HepG2 (cell line): ENCODE measurements around the gene GGTLC2. TPM values are rescaled to one million over a fixed set of nuclear protein-coding genes. Genes with fewer than 3 reads are reported as not detected.
"Not testable (repeated sequence)": the region's sequence is repeated elsewhere in the genome, so short reads cannot be mapped to it uniquely, and the experiment has no call there.

Source experiments
- ATAC-seq: fragments of 200-7000 bp; cut with Tn5 transposase; 3 replicates; pipeline ENCODE4 v1.9.1; 2020; ENCODE audit warnings: mild to moderate bottlenecking, moderate library complexity
- BruUV-seq: library from RNA; stranded (reverse); fragments of 400-500 nt; replicated peaks from 2 replicates; lab custom pipeline; 2021; lab: Mats Ljungman, UMichigan
- CTCF ChIA-PET: fragments of 300-600 bp; formaldehyde crosslinking; extraction: SDS; loops from one replicate; lab custom pipeline; 2021; ENCODE audit warnings: low total read pairs, inconsistent platforms, low intra/inter-chr PET ratio; lab: Yijun Ruan, JAX
- POLR2A ChIA-PET: fragments of 350-600 bp; sonication (Branson Sonifier 250); formaldehyde crosslinking; loops from one replicate; lab custom pipeline; 2020; ENCODE audit warnings: antibody characterized with exemption, inconsistent platforms; lab: Yijun Ruan, JAX
- DNase-seq: peaks from one replicate; pipeline ENCODE4 v3.0.0-alpha.2; 2015; ENCODE audit warnings: low spot score
- FAIRE-seq: peaks from 3 replicates; lab custom pipeline; 2011; peaks lifted over from hg19 to GRCh38; lab: Jason Lieb, UNC
- H2AFZ ChIP-seq: one replicate; pipeline ENCODE4 v1.6.1; 2011; ENCODE audit warnings: low read length, inconsistent platforms
- H3K27ac ChIP-seq: fragments of 300-600 bp; 3 replicates; pipeline ENCODE4 v1.8.0; 2011; ENCODE audit warnings: mixed run types, mild to moderate bottlenecking, mixed read lengths, low read length, inconsistent platforms; ENCODE audit not compliant: insufficient read depth; ENCODE audit errors: extremely low read length
- H3K27me3 ChIP-seq, 2 experiments: fragments of 200-600 bp in 1 of 2; 2 replicates in 1 of 2; 3 replicates in 1 of 2; pipeline versions ENCODE4 v1.6.0 to v1.8.0; 2011; ENCODE audit warnings: low read length in 2 of 2, mild to moderate bottlenecking in 2 of 2, moderate library complexity in 2 of 2, inconsistent platforms in 1 of 2; ENCODE audit not compliant: insufficient read depth in 2 of 2, control insufficient read depth in 1 of 2
- H3K36me3 ChIP-seq, 2 experiments: fragments of 200-600 bp in 1 of 2; replicated peaks in 1 of 2; 2 replicates in 1 of 2; 3 replicates in 1 of 2; pipeline versions ENCODE4 v1.5.1 to v1.8.0; 2011; ENCODE audit warnings: low read length in 2 of 2, inconsistent platforms in 1 of 2; ENCODE audit not compliant: insufficient read depth in 2 of 2, control insufficient read depth in 1 of 2
- H3K4me1 ChIP-seq: 2 replicates; pipeline ENCODE4 v1.5.1; 2012; ENCODE audit warnings: low read length, inconsistent platforms; ENCODE audit not compliant: insufficient read depth
- H3K4me2 ChIP-seq: 2 replicates; pipeline ENCODE4 v1.6.0; 2011; ENCODE audit warnings: low read depth, low read length, inconsistent platforms
- H3K4me3 ChIP-seq, 3 experiments: fragments of 200-600 bp in 1 of 3; sonication (generic), shearing (Covaris generic) in 1 of 3; replicated peaks in 1 of 3; 2 replicates each; pipeline ENCODE4 v1.5.1; 2011 to 2016; ENCODE audit warnings: low read length in 3 of 3, inconsistent platforms in 2 of 3, low read depth in 2 of 3, mild to moderate bottlenecking in 2 of 3, control low read depth in 1 of 3, mixed read lengths in 1 of 3; ENCODE audit not compliant: insufficient read depth in 1 of 3
- H3K79me2 ChIP-seq: one replicate; pipeline ENCODE4 v1.6.1; 2011; ENCODE audit warnings: low read length, inconsistent platforms; ENCODE audit not compliant: insufficient read depth
- H3K9ac ChIP-seq: 2 replicates; pipeline ENCODE4 v1.6.0; 2011; ENCODE audit warnings: mild to moderate bottlenecking, low read depth, low read length, inconsistent platforms; ENCODE audit not compliant: insufficient read depth
- H3K9me3 ChIP-seq: 2 replicates; pipeline ENCODE4 v1.5.1; 2012; ENCODE audit warnings: mild to moderate bottlenecking, low read length
- H4K20me1 ChIP-seq: 2 replicates; pipeline ENCODE4 v1.6.0; 2011; ENCODE audit warnings: inconsistent platforms, mild to moderate bottlenecking, low read length, moderate library complexity; ENCODE audit not compliant: insufficient read depth
- CEBPB ChIP-seq: IDR thresholded peaks from 2 replicates; pipeline ENCODE4 v1.6.1; 2011; ENCODE audit warnings: low read depth, low read length, improper control_type of control experiment, borderline replicate concordance
- GFI1 ChIP-seq: sonication (generic); formaldehyde crosslinking; IDR thresholded peaks from 2 replicates; pipeline ENCODE4 v1.5.0; 2020; ENCODE audit warnings: missing genetic modification reagents, mild to moderate bottlenecking, borderline replicate concordance
- SMC3 ChIP-seq: IDR thresholded peaks from 2 replicates; pipeline ENCODE4 v1.6.1; 2011; ENCODE audit warnings: low read length, improper control_type of control experiment
- STAG1 ChIP-seq: sonication (generic); formaldehyde crosslinking; IDR thresholded peaks from 2 replicates; pipeline ENCODE4 v1.4.0; 2020; ENCODE audit warnings: missing genetic modification reagents
- TEAD3 ChIP-seq: optimal IDR thresholded peaks from 2 replicates; pipeline ENCODE3; 2016; ENCODE audit warnings: borderline replicate concordance
- YY1 ChIP-seq: IDR thresholded peaks from 2 replicates; pipeline ENCODE4 v1.6.1; 2011; ENCODE audit warnings: low read length, low read depth, moderate library complexity, mild to moderate bottlenecking; ENCODE audit not compliant: insufficient read depth, insufficient replicate concordance
- ZKSCAN1 ChIP-seq: fragments of 150-350 bp; IDR thresholded peaks from 2 replicates; pipeline ENCODE4 v1.6.1; 2014; ENCODE audit warnings: low read length
- ZNF264 ChIP-seq: sonication (generic); formaldehyde crosslinking; IDR thresholded peaks from 2 replicates; pipeline ENCODE4 v1.4.0; 2020; ENCODE audit warnings: missing genetic modification reagents
- ZNF430 ChIP-seq: sonication (generic); formaldehyde crosslinking; IDR thresholded peaks from 2 replicates; pipeline ENCODE4 v1.9.0; 2021; ENCODE audit warnings: mild to moderate bottlenecking, missing genetic modification reagents
- ZNF496 ChIP-seq: sonication (generic); formaldehyde crosslinking; IDR thresholded peaks from 2 replicates; pipeline ENCODE4 v1.8.1; 2023; ENCODE audit warnings: mild to moderate bottlenecking, moderate library complexity, missing genetic modification reagents; ENCODE audit not compliant: insufficient replicate concordance
- WGBS: methylation state at CpG from one replicate; pipeline ENCODE4 v1.1.6; 2017; ENCODE audit warnings: low lambda C conversion rate; 5-methylcytosine and 5-hydroxymethylcytosine counted together
- in situ Hi-C: cut with HindIII; loops from 2 replicates; pipeline ENCODE4 v1.10.0; 2017; ENCODE audit warnings: low pct_unique_long_range_greater_than_20kb; ENCODE audit not compliant: extremely low pct_ligation_motif_present
- intact Hi-C: fragments of 100-400 bp; cut with micrococcal nuclease; formaldehyde crosslinking; loops from one replicate; pipeline ENCODE4 v1.10.0; 2022; ENCODE audit not compliant: unreplicated experiment
- polyA plus RNA-seq, 8 experiments: library from polyadenylated mRNA; depleted of rRNA in 3 of 8; stranded (reverse) in 7 of 8; unstranded in 1 of 8; fragments of >200 nt; fragmentation: Illumina TruSeq in 4 of 8; extraction: Trizol in 4 of 8; gene quantifications; 2 replicates each; pipeline versions ENCODE4 v1.2.1 to v1.2.3, GENCODE V29; 2011 to 2016; ENCODE audit warnings: low read depth in 4 of 8, missing spikeins in 1 of 8, mixed read lengths in 1 of 8; ENCODE audit not compliant: insufficient read depth in 1 of 8
- total RNA-seq, 5 experiments: library from RNA; depleted of rRNA; stranded (reverse); fragments of >200 nt; fragmentation: Illumina TruSeq; extraction: Trizol; gene quantifications; 2 replicates each; pipeline ENCODE4 v1.2.3, GENCODE V29; 2016; ENCODE audit warnings: low read depth in 1 of 5
- TF ChIP-seq, protein P1 (sequence below): sonication (generic); formaldehyde crosslinking; IDR thresholded peaks from 2 replicates; pipeline ENCODE4 v1.5.0; 2020; ENCODE audit warnings: mild to moderate bottlenecking, missing genetic modification reagents, moderate library complexity

GGTLC2 gene
- total and polyA plus RNA-seq, 2 of the 13 experiments (the other 11 are each of a cell fraction or from before 2014, with no cell fraction given) = not detected

DNA sequence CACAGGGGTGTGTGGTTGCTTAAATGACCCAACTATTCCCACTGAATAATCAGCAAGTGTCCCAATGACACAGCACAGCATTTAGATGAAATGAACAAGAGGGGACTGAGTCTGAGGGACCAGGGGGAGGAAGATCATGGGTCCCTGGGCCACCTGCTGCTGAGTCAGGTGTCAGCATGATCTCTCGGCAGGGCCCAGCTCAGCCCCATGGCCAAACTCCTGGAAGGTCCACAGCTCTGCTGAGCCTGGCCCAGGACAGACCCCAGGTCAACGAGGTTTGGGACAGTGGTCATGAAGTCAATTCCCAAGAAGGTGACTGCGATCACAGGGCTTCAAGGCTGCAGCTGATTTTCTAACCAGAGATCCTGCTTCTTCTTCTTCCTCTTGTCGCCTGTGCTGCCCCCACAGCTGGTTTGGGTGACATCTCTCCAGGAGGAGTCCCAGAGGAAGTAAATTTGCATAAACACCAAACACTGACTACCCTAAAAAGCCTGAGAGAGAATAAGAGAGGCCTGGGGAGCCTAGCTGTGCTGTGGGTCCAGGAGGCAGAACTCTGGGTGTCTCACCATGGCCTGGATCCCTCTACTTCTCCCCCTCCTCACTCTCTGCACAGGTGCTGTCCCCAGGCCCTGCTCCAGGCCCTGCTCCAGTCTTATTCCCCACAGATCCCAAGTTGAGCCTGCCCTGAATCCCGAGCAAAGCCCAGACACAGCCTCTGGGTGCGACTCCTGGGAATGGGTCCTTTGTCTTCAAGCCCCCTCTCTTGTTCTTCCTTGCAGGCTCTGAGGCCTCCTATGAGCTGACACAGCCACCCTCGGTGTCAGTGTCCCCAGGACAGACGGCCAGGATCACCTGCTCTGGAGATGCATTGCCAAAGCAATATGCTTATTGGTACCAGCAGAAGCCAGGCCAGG, 42.0 kb downstream of the GGTLC2 start:
- in situ Hi-C loops, intact Hi-C loops: not testable (repeated sequence)

DNA sequence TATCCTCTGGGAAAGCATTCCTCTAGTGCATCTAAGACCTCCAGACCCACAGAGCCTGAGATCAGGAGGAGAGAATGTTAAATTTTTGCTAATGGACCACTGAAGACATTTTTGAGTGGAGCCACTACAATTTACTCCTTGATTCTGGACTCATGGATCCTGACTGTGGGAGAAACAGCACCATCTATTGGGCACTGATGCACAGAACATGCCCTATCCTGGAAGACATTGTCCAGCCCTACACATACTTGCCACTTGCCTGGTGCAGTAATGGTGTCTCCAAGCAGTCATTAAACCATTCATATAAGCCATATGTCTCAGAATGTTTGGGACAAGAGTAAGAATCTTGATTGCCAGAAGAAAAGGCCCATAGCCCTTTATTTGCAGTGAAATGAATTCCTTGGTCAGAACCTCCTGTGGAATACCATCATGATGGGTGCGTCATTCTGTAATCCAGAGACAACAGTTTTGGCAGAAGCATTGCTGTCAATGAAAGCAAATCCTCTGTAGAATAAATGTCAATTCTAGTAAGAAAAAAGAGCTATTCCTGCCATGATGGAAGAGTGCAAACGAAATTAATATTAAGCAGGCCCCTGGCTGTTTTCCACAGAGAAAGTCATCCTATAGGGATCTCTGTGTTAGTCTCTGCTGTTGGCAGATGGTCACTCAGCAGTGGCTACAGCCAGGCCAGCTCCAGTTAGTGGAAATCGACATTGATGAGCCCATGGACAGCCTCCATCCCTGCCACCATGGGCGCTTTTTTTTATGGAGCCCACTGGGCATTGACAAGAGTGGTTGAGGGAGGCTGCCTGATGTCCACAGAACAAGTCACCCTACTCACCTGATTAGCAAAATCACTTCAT, 43.5 kb downstream of the GGTLC2 start:
- Histone ChIP-seq H2AFZ (no peak overlapping the region), H3K9me3 (no peaks in the 10 kb centered on the region), H3K79me2 (no peaks in the 10 kb centered on the region), H3K4me1 (peaks cover 1% of the 10 kb centered on the region), H3K4me3 (no peak overlapping the region), H3K27me3 (peaks cover 0 to 3% of the 10 kb centered on the region in 2 experiments; a peak in 2 of 5 replicates), H3K36me3 (no peaks in the 10 kb centered on the region), H3K4me2 (no peak overlapping the region), H3K9ac (no peak overlapping the region), H4K20me1 (no peaks in the 10 kb centered on the region; the same call in 1 of the 2 replicates), H3K27ac (no peak overlapping the region)
- in situ Hi-C loops (no loop called here), intact Hi-C loops (no loop called here)
- ATAC-seq = peak; percentile 84
- FAIRE-seq = peak; percentile 93
- TF ChIP-seq CEBPB = 0 out of 2 replicates have a peak, but pooled peaks have one; percentile 30
- TF ChIP-seq, protein P1, sequence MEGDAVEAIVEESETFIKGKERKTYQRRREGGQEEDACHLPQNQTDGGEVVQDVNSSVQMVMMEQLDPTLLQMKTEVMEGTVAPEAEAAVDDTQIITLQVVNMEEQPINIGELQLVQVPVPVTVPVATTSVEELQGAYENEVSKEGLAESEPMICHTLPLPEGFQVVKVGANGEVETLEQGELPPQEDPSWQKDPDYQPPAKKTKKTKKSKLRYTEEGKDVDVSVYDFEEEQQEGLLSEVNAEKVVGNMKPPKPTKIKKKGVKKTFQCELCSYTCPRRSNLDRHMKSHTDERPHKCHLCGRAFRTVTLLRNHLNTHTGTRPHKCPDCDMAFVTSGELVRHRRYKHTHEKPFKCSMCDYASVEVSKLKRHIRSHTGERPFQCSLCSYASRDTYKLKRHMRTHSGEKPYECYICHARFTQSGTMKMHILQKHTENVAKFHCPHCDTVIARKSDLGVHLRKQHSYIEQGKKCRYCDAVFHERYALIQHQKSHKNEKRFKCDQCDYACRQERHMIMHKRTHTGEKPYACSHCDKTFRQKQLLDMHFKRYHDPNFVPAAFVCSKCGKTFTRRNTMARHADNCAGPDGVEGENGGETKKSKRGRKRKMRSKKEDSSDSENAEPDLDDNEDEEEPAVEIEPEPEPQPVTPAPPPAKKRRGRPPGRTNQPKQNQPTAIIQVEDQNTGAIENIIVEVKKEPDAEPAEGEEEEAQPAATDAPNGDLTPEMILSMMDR (CRISPR knock-in tag) = peak; percentile 78
- TF ChIP-seq SMC3 = peak; percentile 61
- TF ChIP-seq STAG1 = peak; percentile 33
- no peak for TF ChIP-seq YY1
- no peak for TF ChIP-seq ZNF430 (CRISPR knock-in tag)
- no peak for TF ChIP-seq ZKSCAN1
- TF ChIP-seq GFI1 (CRISPR knock-in tag) = no peak
- TF ChIP-seq TEAD3 (CRISPR knock-in tag) = peak; percentile 14
- no peak for TF ChIP-seq ZNF496 (CRISPR knock-in tag)
- TF ChIP-seq ZNF264 (CRISPR knock-in tag) = no peak
- no TSS peak for BruUV-seq
- DNase-seq = peak; percentile 43
- ChIA-PET POLR2A (no interaction called here), CTCF (interaction anchor here (0.8 to 1.9 kb wide), 2 partner anchors 13 to 101 kb away, joined by 3 to 4 read pairs; no protein-coding TSS in a partner anchor)
- WGBS = 25% methylated on average over 4 of the region's 4 CpGs

More for the DNA sequence above, 42.0 kb downstream of the GGTLC2 start:
- FAIRE-seq, H3K79me2 ChIP-seq, H3K4me3 ChIP-seq, H3K4me2 ChIP-seq, H2AFZ ChIP-seq, H3K9ac ChIP-seq, BruUV-seq, DNase-seq, H3K4me1 ChIP-seq, CTCF ChIA-PET, H3K36me3 ChIP-seq, H3K9me3 ChIP-seq, H3K27me3 ChIP-seq, H3K27ac ChIP-seq, ATAC-seq, H4K20me1 ChIP-seq, POLR2A ChIA-PET: not testable (repeated sequence)
- 6% methylated on average over 2 of the region's 8 CpGs for WGBS
